ENCODE measurements around the gene ZNF414. TPM values are rescaled to one million over a fixed set of nuclear protein-coding genes. Genes with fewer than 3 reads are reported as not detected.

Gene ZNF414
- total and polyA plus RNA-seq, 9 donors: 0.62 to 49.7 (median 26.2) TPM

DNA sequence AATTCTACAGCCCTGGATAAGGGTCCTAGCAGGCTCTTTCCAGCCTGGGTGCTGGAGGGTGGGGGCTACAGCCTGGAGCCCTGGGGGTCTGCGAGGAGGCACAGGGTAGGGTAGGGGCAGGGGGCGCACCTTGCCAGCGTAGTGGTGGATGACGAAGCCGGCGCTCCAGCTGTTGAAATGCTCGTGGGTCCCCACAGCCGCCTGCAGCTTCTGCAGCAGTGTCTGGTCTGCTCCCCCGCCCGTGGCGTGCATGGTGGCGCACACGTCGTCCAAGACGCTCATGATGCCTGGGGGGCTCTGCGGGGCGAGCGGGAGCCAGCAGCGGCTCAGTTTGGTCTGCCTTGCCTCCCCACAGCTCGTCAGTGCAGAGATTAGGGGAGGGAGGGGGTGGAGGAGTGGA is 30.2 kb upstream of the ZNF414 start:
- 93 to 95% (median 94%) methylated on average over 20 of the region's 20 CpGs for WGBS, 3 donors
- H3K27ac ChIP-seq: no peak overlapping the region
- H3K27me3 ChIP-seq: no peaks in the 10 kb centered on the region
- H3K36me3 ChIP-seq: no peaks in the 10 kb centered on the region
- TF ChIP-seq POLR2A (IDR thresholded peaks at IDR 0.05) (no peak), EP300 (IDR thresholded peaks at IDR 0.05) (no peak)
- TF ChIP-seq, protein P1, sequence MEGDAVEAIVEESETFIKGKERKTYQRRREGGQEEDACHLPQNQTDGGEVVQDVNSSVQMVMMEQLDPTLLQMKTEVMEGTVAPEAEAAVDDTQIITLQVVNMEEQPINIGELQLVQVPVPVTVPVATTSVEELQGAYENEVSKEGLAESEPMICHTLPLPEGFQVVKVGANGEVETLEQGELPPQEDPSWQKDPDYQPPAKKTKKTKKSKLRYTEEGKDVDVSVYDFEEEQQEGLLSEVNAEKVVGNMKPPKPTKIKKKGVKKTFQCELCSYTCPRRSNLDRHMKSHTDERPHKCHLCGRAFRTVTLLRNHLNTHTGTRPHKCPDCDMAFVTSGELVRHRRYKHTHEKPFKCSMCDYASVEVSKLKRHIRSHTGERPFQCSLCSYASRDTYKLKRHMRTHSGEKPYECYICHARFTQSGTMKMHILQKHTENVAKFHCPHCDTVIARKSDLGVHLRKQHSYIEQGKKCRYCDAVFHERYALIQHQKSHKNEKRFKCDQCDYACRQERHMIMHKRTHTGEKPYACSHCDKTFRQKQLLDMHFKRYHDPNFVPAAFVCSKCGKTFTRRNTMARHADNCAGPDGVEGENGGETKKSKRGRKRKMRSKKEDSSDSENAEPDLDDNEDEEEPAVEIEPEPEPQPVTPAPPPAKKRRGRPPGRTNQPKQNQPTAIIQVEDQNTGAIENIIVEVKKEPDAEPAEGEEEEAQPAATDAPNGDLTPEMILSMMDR (IDR thresholded peaks at IDR 0.05): no peak
- H3K4me1 ChIP-seq (ENCODE audit: insufficient read depth): no peaks in the 10 kb centered on the region
- no peak overlapping the region for H3K4me3 ChIP-seq
- H3K9me3 ChIP-seq: no peaks in the 10 kb centered on the region
- DNase-seq: no peak
- intact Hi-C loops (cut with DNase I): no loop called here

DNA sequence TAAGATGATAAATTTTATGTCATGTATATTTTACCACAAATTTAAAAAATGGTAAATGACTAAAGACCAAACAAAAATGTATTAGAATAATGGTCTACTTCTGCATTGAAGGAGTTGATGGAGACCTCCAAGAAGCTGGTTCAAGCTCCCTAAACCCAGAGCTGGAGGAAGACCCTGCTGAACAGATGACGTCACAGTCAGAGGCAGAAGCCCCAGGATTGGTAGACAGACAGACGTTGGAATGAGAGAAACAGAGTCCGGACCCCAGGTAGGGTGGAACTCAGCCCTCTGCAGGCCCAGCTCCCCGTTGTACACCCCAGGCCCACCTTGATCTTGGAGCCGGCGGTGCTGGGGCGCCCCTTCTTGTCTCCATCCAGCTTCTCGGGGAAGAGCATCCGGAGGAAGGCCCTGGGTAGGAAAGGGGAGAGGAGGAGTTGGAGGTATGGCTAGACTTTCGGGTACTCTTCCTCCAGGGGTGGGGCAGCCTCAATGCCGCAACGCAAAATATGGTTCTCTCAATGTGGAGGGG is 25.7 kb upstream of the ZNF414 start:
- WGBS, 3 donors: 86 to 95% (median 93%) methylated on average over 12 of the region's 12 CpGs
- H3K4me1 ChIP-seq (ENCODE audit: insufficient read depth): no peaks in the 10 kb centered on the region
- intact Hi-C loops (cut with DNase I): no loop called here

DNA sequence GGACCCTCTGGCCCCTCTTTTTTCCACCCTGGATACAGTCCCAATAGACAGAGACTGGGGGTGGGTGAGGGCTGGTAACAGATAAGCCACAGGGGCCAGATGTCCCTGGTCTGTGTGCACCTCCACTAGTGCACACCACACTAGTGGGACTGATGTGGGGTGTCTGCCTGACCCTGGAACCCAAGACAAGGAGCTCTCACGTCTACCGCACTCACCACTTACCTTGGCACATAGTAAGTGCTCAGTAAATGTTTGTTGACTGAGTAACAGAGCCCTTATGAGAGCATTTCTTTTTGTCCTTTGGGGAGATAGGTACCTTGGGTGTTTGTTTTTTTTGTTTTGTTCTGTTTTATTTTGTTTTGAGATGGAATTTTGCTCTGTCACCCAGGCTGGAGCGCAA is 23.1 kb upstream of the ZNF414 start:
- H3K4me3 ChIP-seq: no peak overlapping the region
- H3K9me3 ChIP-seq: no peaks in the 10 kb centered on the region
- no peaks in the 10 kb centered on the region for H3K36me3 ChIP-seq
- TF ChIP-seq EP300 (IDR thresholded peaks at IDR 0.05) (no peak), POLR2A (IDR thresholded peaks at IDR 0.05) (no peak)
- TF ChIP-seq, protein P1 (IDR thresholded peaks at IDR 0.05): no peak
- no peak overlapping the region for H3K27ac ChIP-seq
- WGBS, 3 donors: 78 to 91% (median 81%) methylated on average over 3 of the region's 3 CpGs
- no peaks in the 10 kb centered on the region for H3K4me1 ChIP-seq (ENCODE audit: insufficient read depth)
- no peak for DNase-seq
- no peaks in the 10 kb centered on the region for H3K27me3 ChIP-seq
- intact Hi-C loops (cut with DNase I): no loop called here

More for the DNA sequence above, 25.7 kb upstream of the ZNF414 start:
- TF ChIP-seq EP300 (IDR thresholded peaks at IDR 0.05) (no peak), POLR2A (IDR thresholded peaks at IDR 0.05) (no peak)
- TF ChIP-seq, protein P1 (IDR thresholded peaks at IDR 0.05): no peak
- no peak overlapping the region for H3K27ac ChIP-seq
- no peak overlapping the region for H3K4me3 ChIP-seq
- H3K9me3 ChIP-seq: no peaks in the 10 kb centered on the region
- H3K36me3 ChIP-seq: no peaks in the 10 kb centered on the region
- DNase-seq: no peak
- no peaks in the 10 kb centered on the region for H3K27me3 ChIP-seq

DNA sequence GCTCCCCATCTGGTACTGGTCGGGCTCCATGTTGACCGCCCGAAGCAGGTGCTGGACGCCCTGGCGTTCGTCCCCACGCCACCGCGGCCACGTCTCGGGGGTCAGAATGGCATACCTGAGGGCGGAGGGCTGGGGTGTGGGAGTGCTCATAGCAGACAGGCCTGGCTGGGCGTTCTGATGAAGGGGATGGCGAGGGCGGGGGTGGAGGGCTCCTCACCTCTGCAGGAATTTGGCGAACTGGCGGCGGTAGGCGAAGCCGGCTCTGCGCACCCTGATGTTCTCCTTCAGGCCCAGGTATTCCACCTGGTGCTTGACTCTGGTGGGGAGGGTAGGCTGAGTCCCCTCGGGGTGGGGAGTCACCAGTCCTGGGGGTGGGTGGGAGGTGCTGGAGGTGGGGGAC is 22.3 kb upstream of the ZNF414 start:
- 54 to 72% (median 68%) methylated on average over 16 to 22 of the region's 22 CpGs for WGBS, 3 donors
- TF ChIP-seq EP300 (IDR thresholded peaks at IDR 0.05) (no peak), POLR2A (IDR thresholded peaks at IDR 0.05) (no peak)
- TF ChIP-seq, protein P1 (IDR thresholded peaks at IDR 0.05): no peak
- Histone ChIP-seq H3K27me3 (no peaks in the 10 kb centered on the region), H3K4me1 (ENCODE audit: insufficient read depth) (no peaks in the 10 kb centered on the region), H3K4me3 (no peak overlapping the region), H3K36me3 (no peaks in the 10 kb centered on the region), H3K9me3 (no peaks in the 10 kb centered on the region), H3K27ac (no peak overlapping the region)
- intact Hi-C loops (cut with DNase I): no loop called here
- no peak for DNase-seq
